Measurements from ENCODE around the gene ZNF431. TPM values are rescaled to one million over a fixed set of nuclear protein-coding genes. Genes with fewer than 3 reads are reported as not detected.
A peak's percentile ranks its signal among the peaks of the same experiment; 100 is the strongest.

Gene ZNF431
- total RNA-seq (10 to 100 TPM; 10.9 to 19.6 (median 15.1) TPM), polyA plus RNA-seq (10 to 100 TPM in 1 of 2 donors, 1 to 10 TPM in 1; 4.0 to 14.6 TPM)
- long read RNA-seq, donor 1, partial matches to known transcripts: 0 of 5 reads
- long read RNA-seq, donor 1, other reads (novel, unspliced or antisense): 5 of 5 reads
- long read RNA-seq, donor 2, partial matches to known transcripts: 0 of 1 reads
- long read RNA-seq, donor 2, other reads (novel, unspliced or antisense): 1 of 1 reads
- long read RNA-seq, donor 3, partial matches to known transcripts: 0 of 2 reads
- long read RNA-seq, donor 3, other reads (novel, unspliced or antisense): 2 of 2 reads

GRCh38 chr19:21141787-21142464 is at the start of gene ZNF431:
TSS of gene ZNF431 (plus strand) at chr19:21142040. CDS start at chr19:21142184, 144 bp downstream.
- 0% methylated on average over 30 of the region's 30 CpGs for WGBS, 2 donors
- DNase-seq (peak; percentile 89 to 95), ATAC-seq (peak; percentile 98 to 100 (median 99))
- peak within 1 kb of the TSS in 9 of 10 donors; percentile 64 to 85 (median 80) for H3K27ac ChIP-seq
- H3K27me3 ChIP-seq: no peaks in the 10 kb centered on the region
- no peak for TF ChIP-seq CTCF (IDR thresholded peaks at IDR 0.05)
- H3K36me3 ChIP-seq: peaks cover 0 to 36% (median 21%) of the 10 kb centered on the region in 9 donors
- peak within 1 kb of the TSS; percentile 43 to 87 (median 70) for H3K4me3 ChIP-seq
- no peaks in the 10 kb centered on the region for H3K9me3 ChIP-seq
- intact Hi-C loops (cut with DNase I): loop anchor here in 3 of 10 donors (5.0 to 10.0 kb wide), 2 partner anchors 57 to 120 kb away; partner anchors contain the start of genes ZNF714 (in 2 of the 3) and ZNF430 (in 1 of the 3)
- H3K4me1 ChIP-seq: peaks cover 0 to 18% (median 13%) of the 10 kb centered on the region in 9 donors

GRCh38 chr19:21092109-21092508 is 49.7 kb upstream of the ZNF431 start:
- TF ChIP-seq CTCF (IDR thresholded peaks at IDR 0.05): no peak

GRCh38 chr19:21094347-21095025 is 47.4 kb upstream of the ZNF431 start:
- intact Hi-C loops (cut with DNase I): no loop called here
- peaks cover 0 to 17% (median 0%) of the 10 kb centered on the region in 9 donors for H3K36me3 ChIP-seq
- no peak for ATAC-seq
- H3K4me3 ChIP-seq: no peak overlapping the region
- no peaks in the 10 kb centered on the region for H3K27me3 ChIP-seq
- TF ChIP-seq CTCF (IDR thresholded peaks at IDR 0.05): no peak
- no peak for DNase-seq
- no peaks in the 10 kb centered on the region for H3K9me3 ChIP-seq
- no peak overlapping the region for H3K27ac ChIP-seq
- WGBS, 2 donors: 100% methylated on average over 1 of the region's 1 CpG
- H3K4me1 ChIP-seq: peaks cover 0 to 23% (median 0%) of the 10 kb centered on the region in 9 donors

More at GRCh38 chr19:21092109-21092508, 49.7 kb upstream of the ZNF431 start:
- Histone ChIP-seq H3K9me3 (no peaks in the 10 kb centered on the region), H3K4me1 (peaks cover 0 to 23% (median 0%) of the 10 kb centered on the region in 9 donors), H3K4me3 (no peak overlapping the region), H3K27me3 (no peaks in the 10 kb centered on the region), H3K27ac (no peak overlapping the region), H3K36me3 (peaks cover 0 to 4% (median 0%) of the 10 kb centered on the region in 9 donors)
- DNase-seq (no peak), ATAC-seq (no peak)
- intact Hi-C loops (cut with DNase I): no loop called here

GRCh38 chr19:21098291-21098690 is 43.5 kb upstream of the ZNF431 start:
- Histone ChIP-seq H3K27me3 (no peaks in the 10 kb centered on the region), H3K9me3 (no peaks in the 10 kb centered on the region), H3K4me3 (no peak overlapping the region), H3K27ac (no peak overlapping the region), H3K36me3 (peaks cover 0 to 45% (median 0%) of the 10 kb centered on the region in 9 donors), H3K4me1 (no peaks in the 10 kb centered on the region)
- intact Hi-C loops (cut with DNase I): no loop called here
- no peak for TF ChIP-seq CTCF (IDR thresholded peaks at IDR 0.05)
- no peak for DNase-seq
- WGBS, 2 donors: 71 to 88% methylated on average over 2 of the region's 2 CpGs
- no peak for ATAC-seq
